Measurements from ENCODE around the gene MPEG1.

- TF ChIP-seq CTCF (IDR thresholded peaks at IDR 0.05) (no peak), POLR2A (IDR thresholded peaks at IDR 0.05) (no peak)
Observed at GRCh38 chr11:59180907-59181306, 31.8 kb downstream of the MPEG1 start.

Data from Peyer's patch (tissue), 4 donors.